ENCODE results near the gene GALM. TPM values are rescaled to one million over a fixed set of nuclear protein-coding genes. Genes with fewer than 3 reads are reported as not detected.

The GALM gene
- total and polyA plus RNA-seq, 10 of the 15 experiments (the other 5 are each of a cell fraction or from before 2014, with no cell fraction given) = 1.1 to 4.0 (median 1.7) TPM

GRCh38 chr2:38775097-38775920 is 109.4 kb downstream of the GALM start:
- Histone ChIP-seq H2AFZ (ENCODE audit: control insufficient read depth, low read depth, low read length) (no peak overlapping the region), H3K79me2 (ENCODE audit: control insufficient read depth, insufficient read depth, low read length) (peaks cover 12% of the 10 kb centered on the region), H3K27me3 (replicated peaks in 1 of 2; ENCODE audit: control insufficient read depth in 2 of 2, insufficient read depth in 2 of 2, low read length in 1 of 2) (no peaks in the 10 kb centered on the region), H4K20me1 (ENCODE audit: control insufficient read depth, insufficient read depth) (no peaks in the 10 kb centered on the region), H3K9ac (ENCODE audit: control insufficient read depth, insufficient read depth, low read length) (no peak overlapping the region), H3K27ac (ENCODE audit: control insufficient read depth, insufficient read depth) (no peak overlapping the region), H3K4me3 (no peak overlapping the region), H3K36me3 (ENCODE audit: control insufficient read depth in 2 of 2, insufficient read depth in 2 of 2, low read length in 1 of 2) (no peaks in the 10 kb centered on the region; a peak in 1 of 4 replicates), H3K9me3 (replicated peaks; ENCODE audit: control insufficient read depth, insufficient read depth, low read length) (no peaks in the 10 kb centered on the region), H3K4me2 (ENCODE audit: control insufficient read depth, insufficient read depth) (no peak overlapping the region), H3K4me1 (ENCODE audit: control insufficient read depth, insufficient read depth, low read length) (0 out of 2 replicates have a peak, but pooled peaks cover 2% of the 10 kb centered on the region)
- WGBS (ENCODE audit: insufficient coverage, insufficient replicate concordance, low lambda C conversion rate, missing lambda C conversion rate) = 75% methylated on average over 17 of the region's 17 CpGs
- TF ChIP-seq HDAC2 (IDR thresholded peaks at IDR 0.05) = no peak
- TF ChIP-seq SUZ12 (IDR thresholded peaks at IDR 0.05; ENCODE audit: unreplicated experiment) = no peak
- TF ChIP-seq NFYB (IDR thresholded peaks at IDR 0.05; ENCODE audit: insufficient read depth, low read depth, low read length) = no peak
- no TSS peak for BruUV-seq (replicated peaks)
- ChIA-PET RAD21 (ENCODE audit: unreplicated experiment) (no interaction called here), SMC1A (ENCODE audit: uncharacterized antibody, unreplicated experiment) (no interaction called here), CTCF (interaction anchor here (1.2 kb wide), 1 partner anchor 194 kb away, joined by 5 read pairs; no protein-coding TSS in a partner anchor), POLR2A (interaction anchor here (1.0 kb wide), 1 partner anchor 8 kb away, joined by 6 read pairs; no protein-coding TSS in a partner anchor)
- FAIRE-seq = no peak
- in situ Hi-C loops (cut with MboI) (no loop called here), intact Hi-C loops (cut with micrococcal nuclease; ENCODE audit: unreplicated experiment) (no loop called here)
- no peak for ATAC-seq
- no peak for DNase-seq (ENCODE audit: low read depth, low spot score)

- Histone ChIP-seq H3K4me3 (no peak overlapping the region), H3K9ac (ENCODE audit: control insufficient read depth, insufficient read depth, low read length) (no peak overlapping the region), H3K4me1 (ENCODE audit: control insufficient read depth, insufficient read depth, low read length) (0 out of 2 replicates have a peak, but pooled peaks cover 2% of the 10 kb centered on the region), H3K36me3 (ENCODE audit: control insufficient read depth in 2 of 2, insufficient read depth in 2 of 2, low read length in 1 of 2) (no peaks in the 10 kb centered on the region; a peak in 1 of 4 replicates), H2AFZ (ENCODE audit: control insufficient read depth, low read depth, low read length) (no peak overlapping the region), H3K79me2 (ENCODE audit: control insufficient read depth, insufficient read depth, low read length) (peaks cover 12% of the 10 kb centered on the region), H3K27ac (ENCODE audit: control insufficient read depth, insufficient read depth) (no peak overlapping the region), H3K27me3 (replicated peaks in 1 of 2; ENCODE audit: control insufficient read depth in 2 of 2, insufficient read depth in 2 of 2, low read length in 1 of 2) (no peaks in the 10 kb centered on the region), H3K9me3 (replicated peaks; ENCODE audit: control insufficient read depth, insufficient read depth, low read length) (no peaks in the 10 kb centered on the region), H4K20me1 (ENCODE audit: control insufficient read depth, insufficient read depth) (no peaks in the 10 kb centered on the region), H3K4me2 (ENCODE audit: control insufficient read depth, insufficient read depth) (no peak overlapping the region)
- ATAC-seq (no peak), DNase-seq (ENCODE audit: low read depth, low spot score) (no peak), FAIRE-seq (no peak)
- ChIA-PET CTCF (interaction anchor here (0.6 to 1.2 kb wide), 2 partner anchors 46 to 194 kb away, joined by 4 to 5 read pairs; no protein-coding TSS in a partner anchor), RAD21 (ENCODE audit: unreplicated experiment) (no interaction called here), POLR2A (interaction anchor here (1.0 kb wide), 1 partner anchor 9 kb away, joined by 6 read pairs; no protein-coding TSS in a partner anchor), SMC1A (ENCODE audit: uncharacterized antibody, unreplicated experiment) (no interaction called here)
- intact Hi-C loops (cut with micrococcal nuclease; ENCODE audit: unreplicated experiment) = no loop called here
- WGBS (ENCODE audit: insufficient coverage, insufficient replicate concordance, low lambda C conversion rate, missing lambda C conversion rate) = 47% methylated on average over 4 of the region's 7 CpGs
- in situ Hi-C loops (cut with MboI) = no loop called here
- no peak for TF ChIP-seq CREM (IDR thresholded peaks at IDR 0.05; ENCODE audit: low read depth)
- no TSS peak for BruUV-seq (replicated peaks)
These were observed 110.0 kb downstream of the GALM start for GRCh38 chr2:38775921-38776225.
